GM04503 (cell line): ENCODE results near the gene ABCF2.

Experiments
- DNase-seq: peaks from one replicate; pipeline ENCODE4 v3.0.0-alpha.2; 2012; ENCODE audit warnings: low read depth

ABCF2 gene

DNA sequence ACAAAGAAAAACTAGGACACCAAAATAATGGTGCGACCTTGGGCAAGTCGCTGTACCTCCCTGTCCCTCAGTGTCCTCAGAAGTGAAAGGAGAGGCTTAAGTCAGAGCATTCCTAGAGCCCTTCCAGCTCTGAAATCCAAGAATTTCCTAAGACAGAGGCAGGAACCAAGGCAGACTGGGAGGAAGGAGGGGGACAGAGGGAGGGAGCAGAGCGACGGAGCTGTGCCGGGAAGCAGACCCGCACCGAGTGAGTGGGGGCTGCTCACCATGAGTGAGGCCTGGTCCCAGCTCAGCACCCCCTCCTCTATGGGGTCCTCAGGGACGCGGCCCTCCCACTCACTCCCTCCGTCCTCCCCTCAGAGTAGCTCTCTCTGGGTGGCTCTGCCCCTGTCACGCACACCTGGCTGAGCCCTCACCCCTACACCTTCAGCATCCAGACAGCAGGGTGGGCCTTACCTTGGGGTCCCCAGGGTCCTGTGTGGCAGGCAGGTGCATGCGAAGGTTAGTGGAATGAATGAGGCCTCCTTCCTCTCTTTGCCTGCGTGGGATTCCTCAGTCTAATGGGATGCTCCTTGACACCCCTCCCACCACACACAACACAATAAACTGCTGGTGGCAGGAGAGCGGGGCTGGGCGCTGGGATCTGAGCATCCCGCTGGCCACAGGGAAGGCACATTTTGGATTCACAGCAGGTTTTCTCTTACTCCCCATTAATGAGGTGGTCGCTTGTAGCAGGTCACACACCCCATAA lies 26.1 kb upstream of the ABCF2 start:
- DNase-seq = no peak

- DNase-seq = no peak
Observed at GRCh38 chr7:151252561-151252835, 25.5 kb upstream of the ABCF2 start.

DNA sequence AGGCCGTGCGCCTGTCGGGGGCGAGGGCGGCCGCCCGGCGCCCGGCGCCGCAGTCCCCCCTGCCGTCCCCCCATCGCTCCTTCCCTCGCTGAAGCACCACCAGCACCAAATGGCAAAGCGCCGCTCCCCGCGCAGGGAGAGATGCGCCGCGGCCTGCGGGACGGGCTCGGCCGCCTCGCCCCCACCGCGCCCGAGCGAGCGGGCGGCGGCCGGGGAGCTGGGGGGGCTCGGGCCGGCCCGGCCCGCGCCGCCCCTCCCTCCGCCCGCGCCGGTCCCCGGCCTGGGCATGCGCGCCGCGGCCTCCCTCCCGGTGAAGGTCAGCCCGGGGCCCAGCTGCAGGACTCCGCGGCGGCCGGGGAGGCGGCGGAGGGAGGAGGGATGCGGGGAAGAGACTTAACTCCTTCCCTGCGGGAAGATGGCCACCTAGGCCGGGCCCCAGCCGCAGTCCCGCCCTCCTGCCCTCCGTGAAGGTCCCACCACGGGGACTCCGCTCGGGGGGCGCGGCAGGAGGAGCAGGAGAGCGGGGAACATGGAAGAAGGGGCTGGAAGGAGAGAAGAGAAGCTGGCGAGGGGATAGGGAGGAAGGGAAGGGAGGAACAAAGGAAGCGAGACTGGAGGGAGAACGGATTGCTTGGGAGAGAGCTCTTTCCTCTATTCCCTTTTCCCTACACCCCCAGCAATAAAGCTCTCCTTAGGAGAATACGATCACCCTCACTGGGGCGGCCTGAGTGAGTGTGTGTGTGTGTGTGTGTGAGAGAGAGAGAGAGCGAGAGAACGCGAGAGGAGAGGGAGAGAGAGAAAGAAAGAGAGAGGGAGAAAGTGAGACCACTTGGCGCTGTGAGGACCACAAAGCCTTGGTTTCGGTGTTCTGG lies 24.9 kb upstream of the ABCF2 start:
- DNase-seq = no peak

GRCh38 chr7:151251328-151251688 lies 24.3 kb upstream of the ABCF2 start:
- DNase-seq = no peak

DNA sequence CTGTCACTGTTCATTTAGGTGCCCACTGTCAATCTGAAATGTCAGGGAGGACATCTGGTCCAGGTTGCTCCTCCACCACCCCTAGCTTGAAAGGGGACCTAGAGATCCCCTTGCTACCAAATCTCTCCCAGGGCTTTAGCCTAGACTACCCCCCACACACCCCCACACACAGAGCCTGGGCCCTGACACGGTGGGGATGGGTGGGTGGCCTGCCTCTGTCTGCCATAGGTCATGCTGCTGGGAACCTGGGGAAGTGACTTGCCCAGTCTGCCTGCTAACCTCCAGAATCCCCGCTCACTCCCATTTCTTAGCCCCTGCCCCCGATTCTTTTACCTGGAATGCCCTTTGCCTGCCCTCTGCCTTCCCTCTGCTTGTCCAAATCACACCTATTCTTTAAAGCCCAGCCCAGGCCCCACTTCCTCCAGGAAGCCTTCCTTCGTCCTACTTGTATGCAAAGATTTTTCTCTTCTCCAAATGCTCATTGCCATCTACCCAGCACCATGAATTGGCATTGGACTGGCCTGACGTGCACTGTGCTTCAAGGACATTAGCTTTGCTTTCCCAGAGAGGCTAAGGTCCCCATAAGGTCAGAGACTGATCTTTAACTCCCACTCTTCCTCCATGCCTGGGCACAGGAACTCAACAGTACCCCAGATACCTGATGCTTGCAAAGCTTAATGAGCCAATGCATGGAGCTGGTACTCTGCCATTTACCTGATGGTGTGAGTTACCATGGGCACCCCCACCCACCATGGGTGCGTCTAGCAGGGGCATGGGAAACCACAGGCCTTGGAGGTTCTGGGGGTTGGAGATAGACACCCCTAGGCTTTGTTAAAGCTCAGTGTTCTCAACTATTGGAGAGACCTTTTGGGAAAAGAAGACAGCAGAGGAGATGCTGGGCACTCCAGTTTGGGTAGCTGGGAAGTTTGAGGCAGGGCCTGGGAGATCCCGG lies 23.5 kb upstream of the ABCF2 start:
- no peak for DNase-seq

DNA sequence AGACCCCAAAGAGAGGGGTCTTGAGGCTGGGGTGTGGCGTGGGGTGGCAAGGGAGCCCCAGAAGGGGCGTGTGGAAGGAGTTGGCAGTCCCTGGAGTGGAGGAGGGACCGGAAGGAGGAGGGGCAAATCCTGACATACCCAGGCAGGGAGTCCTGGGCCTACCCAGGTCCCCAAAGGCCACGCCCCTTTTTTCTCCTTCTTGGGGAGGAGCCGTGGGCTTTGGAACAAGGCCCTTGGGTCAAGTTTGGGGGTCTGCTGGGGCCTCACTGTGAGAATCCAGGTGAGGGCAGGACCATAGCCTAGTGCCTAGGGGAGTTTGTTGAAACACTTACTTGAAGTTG lies 22.7 kb upstream of the ABCF2 start:
- DNase-seq = no peak

- DNase-seq = no peak
Observed at GRCh38 chr7:151249034-151249731, 22.2 kb upstream of the ABCF2 start.

- DNase-seq = no peak
Observed at GRCh38 chr7:151248346-151249033, 21.5 kb upstream of the ABCF2 start, which contains the start of gene SMARCD3. Gene SMARCD3, minus strand, starts transcription at chr7:151248694. Its CDS starts 132 bp downstream, at chr7:151248562.

GRCh38 chr7:151247611-151248345 lies 20.8 kb upstream of the ABCF2 start:
- DNase-seq = no peak

- no peak for DNase-seq
Observed at GRCh38 chr7:151246851-151247580, 20.0 kb upstream of the ABCF2 start.

DNA sequence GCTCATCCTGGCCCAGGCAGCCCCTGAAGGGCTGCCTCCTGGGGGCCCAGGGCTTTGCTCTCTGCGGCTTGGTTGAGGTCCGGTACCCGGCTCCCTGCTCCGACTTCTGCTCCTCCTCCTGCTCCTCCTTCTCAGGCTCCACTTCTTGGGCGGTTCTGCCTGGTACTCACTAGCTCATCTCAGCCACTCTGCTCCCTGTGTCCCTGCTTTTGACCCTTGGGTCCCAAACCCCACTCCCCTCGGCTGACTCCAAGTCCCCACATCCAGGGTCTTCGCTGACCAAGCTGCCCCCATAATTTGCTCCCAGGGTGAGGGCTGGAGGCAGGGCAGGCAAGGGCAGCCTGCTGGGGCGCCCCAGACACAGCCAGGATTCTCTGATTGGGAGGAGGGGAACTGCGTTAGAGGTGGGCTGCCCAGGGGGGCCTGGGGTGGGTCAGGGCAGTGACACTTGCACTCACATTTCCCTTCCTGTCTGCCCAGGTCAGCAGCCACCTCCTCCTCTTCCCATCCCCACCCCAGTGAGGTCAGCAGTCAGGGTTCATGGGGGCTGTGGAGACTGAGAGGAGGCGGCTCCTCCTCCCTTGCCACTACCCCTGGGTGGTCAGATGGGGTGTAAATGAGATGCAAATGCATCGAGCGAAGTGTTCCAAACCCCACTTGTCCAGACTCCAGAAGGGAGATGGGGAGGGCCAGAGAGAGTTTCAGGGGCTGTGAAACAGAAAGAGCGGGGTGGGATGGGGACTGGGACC lies 19.3 kb upstream of the ABCF2 start:
- DNase-seq = no peak

DNA sequence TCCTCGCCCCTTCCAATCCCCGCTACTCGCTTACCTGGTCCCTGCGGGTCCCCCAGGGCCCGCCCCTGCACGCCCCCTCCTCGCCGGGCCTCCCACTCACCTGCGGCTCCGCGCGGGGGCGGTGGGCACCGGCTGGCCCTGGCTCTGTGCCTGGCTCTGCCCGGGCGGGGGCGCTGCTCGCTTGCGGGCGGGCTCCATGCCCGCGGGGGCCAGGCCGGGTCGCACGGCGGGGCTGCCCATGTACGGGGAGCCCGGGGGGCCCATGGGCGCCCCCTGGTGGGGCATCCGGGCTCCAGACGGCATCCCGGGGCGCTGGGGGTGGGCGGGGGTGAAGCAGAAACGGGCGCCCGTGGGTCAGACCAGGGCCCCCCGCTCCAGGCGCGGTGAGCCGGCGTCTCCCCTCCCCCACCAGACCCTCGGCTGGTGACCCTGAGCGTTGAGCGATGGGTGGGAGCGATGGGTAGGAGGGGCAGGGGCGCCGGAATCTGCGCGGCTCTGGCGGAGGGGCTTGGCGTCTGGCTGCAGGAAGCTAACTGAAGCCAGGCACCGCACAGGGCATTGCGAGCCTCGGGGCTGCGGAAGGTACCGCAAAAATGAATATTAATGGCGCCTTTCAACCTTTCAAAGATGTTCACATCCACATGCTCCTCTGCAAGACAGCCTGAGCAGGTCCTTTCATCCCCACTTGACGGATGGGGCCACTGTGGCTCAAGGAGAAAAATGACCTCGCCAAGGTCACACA lies 18.5 kb upstream of the ABCF2 start:
- DNase-seq = no peak

- DNase-seq = no peak
Observed at GRCh38 chr7:151244841-151245346, 17.9 kb upstream of the ABCF2 start.

DNA sequence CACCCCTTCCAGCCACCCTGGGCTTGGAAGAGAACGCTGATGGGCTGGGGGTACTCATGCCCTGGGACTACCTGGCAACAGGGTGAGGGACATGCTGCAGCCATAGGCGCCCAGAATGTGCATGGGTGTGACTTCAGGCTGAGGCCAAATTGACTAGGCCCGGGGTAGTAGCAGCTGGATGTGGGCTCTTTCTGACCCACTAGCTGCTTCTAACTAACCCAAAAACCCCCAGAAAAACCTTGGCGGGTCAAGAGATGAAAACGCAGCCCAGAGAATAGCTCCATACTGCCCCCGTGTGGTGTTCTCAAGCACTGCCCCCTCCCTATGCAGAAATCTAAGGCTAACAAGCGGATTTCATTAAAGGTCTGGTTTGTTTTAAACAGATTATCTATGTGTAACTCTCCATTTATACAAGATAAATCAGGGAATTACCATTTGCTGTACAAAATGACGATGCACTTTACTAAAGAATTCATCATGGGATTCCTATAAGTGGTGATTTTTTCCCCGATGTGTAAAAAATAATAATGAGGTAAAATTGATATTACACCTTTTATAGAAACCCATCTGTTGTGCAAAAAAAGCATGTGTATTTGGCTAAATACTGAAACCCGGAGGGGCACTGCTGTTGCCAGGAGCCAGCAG lies 17.3 kb upstream of the ABCF2 start:
- no peak for DNase-seq

DNA sequence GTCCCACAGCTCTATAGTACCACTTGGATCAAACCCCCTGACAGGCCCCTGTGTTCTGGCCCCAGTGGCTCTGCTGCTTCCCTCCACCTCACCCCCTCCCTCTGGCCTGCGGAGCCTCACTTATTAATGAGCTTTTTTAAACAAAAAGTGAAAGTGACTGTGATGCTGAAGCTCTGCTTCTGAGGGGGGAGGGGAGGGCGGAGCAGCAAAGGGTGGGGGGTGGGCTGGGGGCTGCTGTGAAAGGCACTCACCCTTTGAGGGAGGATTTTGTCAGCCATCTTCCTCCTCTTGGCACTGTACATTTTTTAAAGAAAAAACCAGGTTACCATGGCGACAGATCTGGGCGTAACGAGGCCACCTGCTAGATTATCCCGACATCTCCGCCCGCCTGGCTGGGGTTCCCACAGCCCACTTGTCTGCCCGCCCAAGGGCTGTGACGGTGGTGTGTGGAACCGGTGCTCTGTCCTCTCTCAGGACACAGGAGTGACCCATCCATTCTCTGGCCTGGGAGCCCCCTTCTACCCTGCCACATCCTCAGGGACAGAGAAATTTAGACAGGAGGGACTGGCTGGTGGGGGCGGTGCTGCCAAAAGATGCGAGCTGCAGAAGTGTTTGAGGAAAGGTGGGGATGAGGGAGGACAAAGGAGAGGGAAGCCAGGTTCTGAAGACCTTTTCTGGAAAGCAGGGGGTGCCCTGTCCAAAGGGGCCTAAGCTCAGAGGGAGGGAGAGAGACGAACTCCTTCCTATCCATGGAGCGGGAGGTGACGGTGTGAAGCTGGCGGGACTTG lies 16.6 kb upstream of the ABCF2 start:
- no peak for DNase-seq

DNA sequence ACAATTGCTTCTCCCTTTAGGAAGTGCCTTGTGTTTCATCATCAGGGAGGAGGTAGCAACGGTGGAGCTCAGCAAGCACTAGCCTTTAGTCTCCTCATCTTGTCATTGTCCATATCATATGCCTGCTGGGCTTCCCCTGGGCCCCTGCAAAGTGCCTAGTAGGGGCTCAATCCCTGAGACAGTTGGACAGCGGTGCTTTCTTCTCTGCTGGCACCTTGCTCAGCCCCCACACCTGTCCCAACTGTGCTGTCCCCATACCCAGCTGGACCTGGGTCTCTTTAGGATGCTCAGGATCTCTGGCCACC lies 16.0 kb upstream of the ABCF2 start:
- no peak for DNase-seq
